IMR-90 (cell line): ENCODE measurements around the gene TMCC1. TPM values are rescaled to one million over a fixed set of nuclear protein-coding genes. Genes with fewer than 3 reads are reported as not detected.
A peak's percentile ranks its signal among the peaks of the same experiment; 100 is the strongest.

Experiments used
- ATAC-seq: fragments of 200-7000 bp; cut with Tn5 transposase; 2 replicates; pipeline ENCODE4 v1.9.1; 2020; ENCODE audit warnings: low read depth, mild to moderate bottlenecking, moderate library complexity
- BruUV-seq: library from RNA; stranded (reverse); fragments of 400-500 nt; replicated peaks from 2 replicates; lab custom pipeline; 2021; lab: Mats Ljungman, UMichigan
- CTCF ChIA-PET: fragments of 300-600 bp; formaldehyde crosslinking; extraction: SDS; loops from one replicate; lab custom pipeline; 2021; ENCODE audit warnings: antibody characterized with exemption; lab: Yijun Ruan, JAX
- POLR2A ChIA-PET: fragments of 300-600 bp; sonication (Branson Sonifier 250); formaldehyde crosslinking; loops from one replicate; lab custom pipeline; 2022; ENCODE audit warnings: antibody characterized with exemption; ENCODE audit not compliant: unreplicated experiment; lab: Charles Lee
- DNase-seq: peaks from one replicate; pipeline ENCODE4 v3.0.0; 2013
- H2AFZ ChIP-seq: replicated peaks from 2 replicates; pipeline ENCODE3; 2013; ENCODE audit warnings: low read length, mild to moderate bottlenecking; ENCODE audit not compliant: poor library complexity
- H2AK5ac ChIP-seq: 2 replicates; pipeline ENCODE4 v1.6.1; 2013; ENCODE audit warnings: low read depth, low read length, inconsistent platforms
- H2AK9ac ChIP-seq: replicated peaks from 2 replicates; pipeline ENCODE3; 2013; ENCODE audit warnings: mild to moderate bottlenecking, low read depth, low read length, moderate library complexity; ENCODE audit not compliant: poor library complexity
- H2BK120ac ChIP-seq: 2 replicates; pipeline ENCODE4 v1.6.1; 2013; ENCODE audit warnings: low read depth, low read length, inconsistent platforms
- H2BK15ac ChIP-seq: 3 replicates; pipeline ENCODE4 v1.6.1; 2013; ENCODE audit warnings: low read depth, low read length, inconsistent platforms
- H2BK20ac ChIP-seq: 2 replicates; pipeline ENCODE4 v1.6.1; 2013; ENCODE audit warnings: low read depth, mild to moderate bottlenecking, inconsistent platforms, low read length, moderate library complexity
- H2BK5ac ChIP-seq: 2 replicates; pipeline ENCODE4 v1.6.1; 2013; ENCODE audit warnings: mild to moderate bottlenecking, low read depth, low read length, inconsistent platforms; ENCODE audit not compliant: poor library complexity, severe bottlenecking
- H3K14ac ChIP-seq: replicated peaks from 2 replicates; pipeline ENCODE4 v1.6.1; 2013; ENCODE audit warnings: low read depth, low read length, inconsistent platforms
- H3K18ac ChIP-seq: 2 replicates; pipeline ENCODE4 v1.6.1; 2013; ENCODE audit warnings: low read depth, low read length, control low read depth
- H3K23ac ChIP-seq: 2 replicates; pipeline ENCODE4 v1.6.1; 2013; ENCODE audit warnings: low read depth, low read length, inconsistent platforms
- H3K27ac ChIP-seq: 2 replicates; pipeline ENCODE4 v1.5.1; 2013; ENCODE audit warnings: mild to moderate bottlenecking, control low read depth, low read length; ENCODE audit not compliant: insufficient read depth
- H3K27me3 ChIP-seq: 2 replicates; pipeline ENCODE4 v1.6.1; 2013; ENCODE audit warnings: low read length; ENCODE audit not compliant: control insufficient read depth, insufficient read depth
- H3K36me3 ChIP-seq: 2 replicates; pipeline ENCODE4 v1.6.1; 2013; ENCODE audit warnings: low read length, mixed read lengths; ENCODE audit not compliant: control insufficient read depth, insufficient read depth
- H3K4ac ChIP-seq: 2 replicates; pipeline ENCODE4 v1.6.1; 2013; ENCODE audit warnings: low read depth, low read length, inconsistent platforms
- H3K4me1 ChIP-seq: 2 replicates; pipeline ENCODE4 v1.6.1; 2013; ENCODE audit warnings: low read length, mixed read lengths; ENCODE audit not compliant: control insufficient read depth, insufficient read depth
- H3K4me2 ChIP-seq: 2 replicates; pipeline ENCODE4 v1.6.1; 2013; ENCODE audit warnings: low read depth, mild to moderate bottlenecking, control low read depth, low read length, moderate library complexity
- H3K4me3 ChIP-seq: 2 replicates; pipeline ENCODE4 v1.5.1; 2013; ENCODE audit warnings: low read depth, mild to moderate bottlenecking, control low read depth, low read length, moderate library complexity; ENCODE audit not compliant: insufficient read depth
- H3K56ac ChIP-seq: 2 replicates; pipeline ENCODE4 v1.6.1; 2013; ENCODE audit warnings: low read length, inconsistent platforms; ENCODE audit not compliant: insufficient read depth; ENCODE audit errors: extremely low read depth
- H3K79me1 ChIP-seq, 2 experiments: 2 replicates each; pipeline ENCODE4 v1.6.1; 2013; ENCODE audit warnings: low read length in 2 of 2, inconsistent platforms in 1 of 2, low read depth in 1 of 2
- H3K9ac ChIP-seq: 2 replicates; pipeline ENCODE4 v1.6.1; 2013; ENCODE audit warnings: low read depth, low read length, control low read depth
- H3K9me1 ChIP-seq: 2 replicates; pipeline ENCODE4 v1.6.1; 2013; ENCODE audit warnings: low read length, inconsistent platforms; ENCODE audit not compliant: insufficient read depth
- H3K9me3 ChIP-seq: 2 replicates; pipeline ENCODE4 v1.6.1; 2013; ENCODE audit warnings: low read length; ENCODE audit not compliant: control insufficient read depth, insufficient read depth
- H4K20me1 ChIP-seq: 2 replicates; pipeline ENCODE4 v1.6.1; 2013; ENCODE audit warnings: low read length, inconsistent platforms; ENCODE audit not compliant: insufficient read depth
- H4K5ac ChIP-seq: 2 replicates; pipeline ENCODE4 v1.6.1; 2013; ENCODE audit warnings: mild to moderate bottlenecking, low read depth, low read length, control low read depth
- H4K8ac ChIP-seq, 2 experiments: 2 replicates each; pipeline ENCODE4 v1.6.1; 2013; ENCODE audit warnings: low read depth in 2 of 2, low read length in 2 of 2, control low read depth in 1 of 2, inconsistent platforms in 1 of 2
- H4K91ac ChIP-seq: 2 replicates; pipeline ENCODE4 v1.6.1; 2013; ENCODE audit warnings: low read depth, low read length, inconsistent platforms; ENCODE audit not compliant: insufficient read depth
- BHLHE40 ChIP-seq: fragments of 150-350 bp; IDR thresholded peaks from 2 replicates; pipeline ENCODE4 v1.6.1; 2016; ENCODE audit warnings: mild to moderate bottlenecking, low read depth, low read length
- FOS ChIP-seq: fragments of 150-350 bp; IDR thresholded peaks from 2 replicates; pipeline ENCODE4 v1.6.1; 2016; ENCODE audit warnings: low read depth, low read length
- MAZ ChIP-seq: IDR thresholded peaks from 2 replicates; pipeline ENCODE4 v1.6.1; 2012; ENCODE audit warnings: low read depth, mild to moderate bottlenecking, low read length, improper control_type of control experiment, moderate library complexity, borderline replicate concordance
- MXI1 ChIP-seq: IDR thresholded peaks from 2 replicates; pipeline ENCODE4 v1.6.1; 2012; ENCODE audit warnings: low read depth, mild to moderate bottlenecking, low read length, moderate library complexity, borderline replicate concordance
- POLR2A ChIP-seq: IDR thresholded peaks from 2 replicates; pipeline ENCODE4 v1.6.1; 2012; ENCODE audit warnings: mild to moderate bottlenecking, low read depth, low read length
- RAD21 ChIP-seq: IDR thresholded peaks from 2 replicates; pipeline ENCODE4 v1.6.1; 2012; ENCODE audit warnings: low read length, improper control_type of control experiment
- SMC3 ChIP-seq: fragments of 150-350 bp; IDR thresholded peaks from 2 replicates; pipeline ENCODE4 v1.6.1; 2016; ENCODE audit warnings: low read depth, mild to moderate bottlenecking, antibody characterized with exemption, low read length, moderate library complexity
- USF2 ChIP-seq: fragments of 150-350 bp; IDR thresholded peaks from 2 replicates; pipeline ENCODE4 v1.6.1; 2017; ENCODE audit warnings: mild to moderate bottlenecking, antibody characterized with exemption, low read length, low read depth
- WGBS, 2 experiments: methylation state at CpG; one replicate each; pipeline versions ENCODE4 v1.1.5 to v1.1.7; 2013; ENCODE audit warnings: missing lambda C conversion rate in 2 of 2; ENCODE audit not compliant: insufficient read length in 1 of 2; ENCODE audit errors: extremely low coverage in 2 of 2; 5-methylcytosine and 5-hydroxymethylcytosine counted together
- dilution Hi-C: fragments of 300-500 bp; cut with HindIII; formaldehyde crosslinking; loops from one replicate; pipeline ENCODE4 v1.14.3; 2018; ENCODE audit warnings: low sequenced_read_pairs; ENCODE audit not compliant: unreplicated experiment
- in situ Hi-C: fragments of 300-500 bp; cut with MboI; formaldehyde crosslinking; loops from 3 replicates; pipeline ENCODE4 v1.14.3; 2019; ENCODE audit warnings: low sequenced_read_pairs, inconsistent platforms, mixed read lengths
- intact Hi-C: fragments of 100-400 bp; cut with micrococcal nuclease; formaldehyde crosslinking; loops from 2 replicates; pipeline ENCODE4 v1.10.0; 2022
- polyA plus RNA-seq, 3 experiments: library from polyadenylated mRNA; depleted of rRNA; stranded (reverse); fragments of >200 nt; gene quantifications; 2 replicates each; pipeline ENCODE4 v1.2.3, GENCODE V29; 2012; ENCODE audit warnings: low replicate concordance in 1 of 3
- total RNA-seq: library from RNA; depleted of rRNA; stranded (reverse); fragments of >200 nt; gene quantifications from 2 replicates; pipeline ENCODE4 v1.2.3, GENCODE V29; 2012

Gene TMCC1
- total and polyA plus RNA-seq, 2 of the 4 experiments (the other 2 are of a cell fraction): 5.0 to 7.3 TPM

GRCh38 chr3:129599607-129600006 lies 293.9 kb downstream of the TMCC1 start:
- Histone ChIP-seq H3K56ac (0 out of 2 replicates have a peak overlapping the region, but pooled peaks have one; percentile 38), H3K4me3 (no peak overlapping the region), H3K9me3 (no peaks in the 10 kb centered on the region), H3K27ac (peak overlapping the region; percentile 82), H3K4ac (peak overlapping the region; percentile 98), H3K9me1 (peaks cover 33% of the 10 kb centered on the region), H3K14ac (peak overlapping the region; percentile 79), H3K36me3 (no peaks in the 10 kb centered on the region), H4K91ac (peak overlapping the region; percentile 84), H2BK15ac (peak overlapping the region; percentile 86; the same call in 2 of the 3 replicates), H3K9ac (peak overlapping the region; percentile 55; the same call in 1 of the 2 replicates), H3K18ac (peak overlapping the region; percentile 44), H2BK20ac (peak overlapping the region; percentile 73), H2AK9ac (peak overlapping the region; percentile 95), H4K8ac (peak overlapping the region; percentile 71 to 84), H2AK5ac (peak overlapping the region; percentile 99), H2BK5ac (peak overlapping the region; percentile 84), H2BK120ac (peak overlapping the region; percentile 88), H2AFZ (peak overlapping the region; percentile 71), H3K4me2 (peak overlapping the region; percentile 45; the same call in 1 of the 2 replicates), H3K4me1 (peaks cover 57% of the 10 kb centered on the region), H4K5ac (peak overlapping the region; percentile 72), H3K79me1 (peaks cover 26 to 86% of the 10 kb centered on the region in 2 experiments), H3K23ac (peak overlapping the region; percentile 56; the same call in 1 of the 2 replicates), H4K20me1 (peaks cover 30% of the 10 kb centered on the region), H3K27me3 (no peaks in the 10 kb centered on the region)
- in situ Hi-C loops: loop anchor here (5.0 to 25.0 kb wide), 2 partner anchors 107 to 212 kb away; no protein-coding TSS in a partner anchor
- no CpG with 5 or more reads among the region's 5 CpGs for WGBS, 2 experiments
- DNase-seq (peak; percentile 82), ATAC-seq (peak; percentile 6)
- TF ChIP-seq BHLHE40: peak; percentile 36; the same call in 1 of the 2 replicates
- peak; percentile 29; the same call in 1 of the 2 replicates for TF ChIP-seq USF2
- no peak for TF ChIP-seq MXI1
- peak; percentile 53; the same call in 1 of the 2 replicates for TF ChIP-seq FOS
- TF ChIP-seq RAD21: peak; percentile 17; the same call in 1 of the 2 replicates
- 0 out of 2 replicates have a peak, but pooled peaks have one; percentile 17 for TF ChIP-seq SMC3
- peak; percentile 70; the same call in 1 of the 2 replicates for TF ChIP-seq MAZ
- TF ChIP-seq POLR2A: no peak
- ChIA-PET POLR2A (no interaction called here), CTCF (interaction anchor here (4.2 kb wide), 1 partner anchor 109 kb away, joined by 25 read pairs; no protein-coding TSS in a partner anchor)
- BruUV-seq: no TSS peak
- dilution Hi-C loops: no loop called here
- intact Hi-C loops: loop anchor here (5.0 kb wide), 2 partner anchors 157 to 217 kb away; partner anchors contain the start of gene IFT122
